H1 (cell line): ENCODE measurements around the gene ANKEF1. TPM values are rescaled to one million over a fixed set of nuclear protein-coding genes. Genes with fewer than 3 reads are reported as not detected.

Experiments used
- CTCF ChIA-PET: fragments of 300-600 bp; sonication (Branson Sonifier 250); formaldehyde crosslinking; loops from one replicate; lab custom pipeline; 2021; ENCODE audit not compliant: partially characterized antibody; lab: Charles Lee
- POLR2A ChIA-PET: fragments of 300-600 bp; sonication (Branson Sonifier 250); formaldehyde crosslinking; loops from one replicate; lab custom pipeline; 2021; ENCODE audit warnings: inconsistent platforms; ENCODE audit not compliant: partially characterized antibody; lab: Charles Lee
- DNase-seq, 2 experiments: peaks; one replicate each; pipeline versions ENCODE4 v3.0.0 to v3.0.0-alpha.2; 2010 to 2022; ENCODE audit warnings: low spot score in 2 of 2, low read depth in 1 of 2, mixed read lengths in 1 of 2
- FAIRE-seq: peaks from 2 replicates; lab custom pipeline; 2011; peaks lifted over from hg19 to GRCh38; lab: Jason Lieb, UNC
- H2AFZ ChIP-seq: 2 replicates; pipeline ENCODE4 v1.8.1; 2012; ENCODE audit warnings: low read length, inconsistent platforms
- H2AK5ac ChIP-seq: 2 replicates; pipeline ENCODE4 v1.6.1; 2013; ENCODE audit warnings: low read depth, low read length
- H2BK120ac ChIP-seq: replicated peaks from 2 replicates; pipeline ENCODE3; 2013; ENCODE audit warnings: low read depth, low read length, inconsistent platforms
- H2BK12ac ChIP-seq: 2 replicates; pipeline ENCODE4 v1.6.1; 2013; ENCODE audit warnings: low read depth, low read length
- H2BK15ac ChIP-seq: 2 replicates; pipeline ENCODE4 v1.6.1; 2013; ENCODE audit warnings: low read length
- H2BK20ac ChIP-seq: 2 replicates; pipeline ENCODE4 v1.6.1; 2013; ENCODE audit warnings: low read length
- H2BK5ac ChIP-seq: 2 replicates; pipeline ENCODE4 v1.6.1; 2013; ENCODE audit warnings: low read depth, low read length
- H3K14ac ChIP-seq: 2 replicates; pipeline ENCODE4 v1.6.1; 2013; ENCODE audit warnings: inconsistent platforms; ENCODE audit not compliant: insufficient read length
- H3K18ac ChIP-seq: 2 replicates; pipeline ENCODE4 v1.6.1; 2013; ENCODE audit warnings: low read length; ENCODE audit errors: extremely low read depth
- H3K23ac ChIP-seq: 2 replicates; pipeline ENCODE4 v1.6.1; 2013; ENCODE audit warnings: inconsistent platforms; ENCODE audit not compliant: insufficient read length
- H3K23me2 ChIP-seq: 2 replicates; pipeline ENCODE4 v1.6.1; 2013; ENCODE audit warnings: low read depth, low read length
- H3K27ac ChIP-seq: 2 replicates; pipeline ENCODE4 v1.6.1; 2011; ENCODE audit warnings: low read depth, low read length, inconsistent platforms
- H3K27me3 ChIP-seq, 4 experiments: replicated peaks in 1 of 4; 1 replicate in 1 of 4; 2 replicates in 3 of 4; pipeline versions ENCODE4 v1.6.1 to v1.8.1; 2011 to 2013; ENCODE audit warnings: low read length in 3 of 4, mild to moderate bottlenecking in 3 of 4, inconsistent platforms in 2 of 4, mixed read lengths in 2 of 4, moderate library complexity in 1 of 4; ENCODE audit not compliant: control insufficient read depth in 3 of 4, insufficient read depth in 3 of 4; ENCODE audit errors: extremely low read depth in 1 of 4
- H3K36me3 ChIP-seq, 4 experiments: 2 replicates each; pipeline versions ENCODE4 v1.6.1 to v1.8.1; 2011 to 2013; ENCODE audit warnings: mild to moderate bottlenecking in 4 of 4, low read length in 3 of 4, moderate library complexity in 2 of 4, control low read depth in 1 of 4, inconsistent platforms in 1 of 4; ENCODE audit not compliant: insufficient read depth in 4 of 4, control insufficient read depth in 2 of 4
- H3K4ac ChIP-seq: replicated peaks from 2 replicates; pipeline ENCODE3; 2013; ENCODE audit warnings: low read length, low read depth, mixed read lengths, inconsistent platforms; ENCODE audit not compliant: insufficient read length
- H3K4me1 ChIP-seq, 4 experiments: replicated peaks in 1 of 4; 1 replicate in 1 of 4; 2 replicates in 3 of 4; pipeline versions ENCODE4 v1.6.1 to v1.8.1; 2011 to 2013; ENCODE audit warnings: low read length in 3 of 4, inconsistent platforms in 2 of 4, mixed read lengths in 1 of 4; ENCODE audit not compliant: insufficient read depth in 4 of 4, control insufficient read depth in 3 of 4
- H3K4me2 ChIP-seq, 2 experiments: 2 replicates each; pipeline versions ENCODE4 v1.6.1 to v1.8.1; 2011 to 2013; ENCODE audit warnings: low read depth in 2 of 2, low read length in 2 of 2, control low read depth in 1 of 2, inconsistent platforms in 1 of 2, mild to moderate bottlenecking in 1 of 2; ENCODE audit not compliant: insufficient read depth in 1 of 2
- H3K4me3 ChIP-seq, 4 experiments: fragments of 200-600, 300-600 bp in 1 of 4; sonication (generic), shearing (Covaris generic), sonication (Bioruptor Twin) in 1 of 4; 2 replicates each; pipeline versions ENCODE4 v1.5.1 to v1.8.1; 2011 to 2016; ENCODE audit warnings: low read length in 4 of 4, low read depth in 3 of 4, control low read depth in 2 of 4, inconsistent platforms in 2 of 4, mild to moderate bottlenecking in 2 of 4, mixed read lengths in 1 of 4, moderate library complexity in 1 of 4; ENCODE audit not compliant: insufficient read depth in 2 of 4; ENCODE audit errors: extremely low read depth in 1 of 4
- H3K56ac ChIP-seq: replicated peaks from 2 replicates; pipeline ENCODE3; 2013; ENCODE audit warnings: low read depth, mild to moderate bottlenecking, mixed read lengths, low read length, inconsistent platforms; ENCODE audit not compliant: insufficient read length
- H3K79me1 ChIP-seq: 2 replicates; pipeline ENCODE4 v1.6.1; 2013; ENCODE audit warnings: low read depth, low read length, control low read depth
- H3K79me2 ChIP-seq, 2 experiments: 2 replicates each; pipeline versions ENCODE4 v1.6.1 to v1.8.1; 2012 to 2013; ENCODE audit warnings: low read length in 2 of 2, mild to moderate bottlenecking in 2 of 2, inconsistent platforms in 1 of 2; ENCODE audit not compliant: insufficient read depth in 2 of 2, control insufficient read depth in 1 of 2
- H3K9ac ChIP-seq, 4 experiments: replicated peaks in 1 of 4; 1 replicate in 1 of 4; 2 replicates in 3 of 4; pipeline versions ENCODE4 v1.6.1 to v1.8.1; 2011 to 2013; ENCODE audit warnings: low read depth in 3 of 4, low read length in 3 of 4, control low read depth in 2 of 4, mild to moderate bottlenecking in 2 of 4, moderate library complexity in 2 of 4, inconsistent platforms in 1 of 4; ENCODE audit errors: extremely low read depth in 1 of 4
- H3K9me3 ChIP-seq, 2 experiments: 2 replicates each; pipeline versions ENCODE4 v1.6.1 to v1.8.1; 2012 to 2013; ENCODE audit warnings: mild to moderate bottlenecking in 2 of 2, moderate library complexity in 2 of 2, control low read depth in 1 of 2, inconsistent platforms in 1 of 2, low read depth in 1 of 2, low read length in 1 of 2, mixed read lengths in 1 of 2; ENCODE audit not compliant: insufficient read depth in 2 of 2
- H4K20me1 ChIP-seq, 2 experiments: replicated peaks in 1 of 2; 2 replicates each; pipeline versions ENCODE3 to v1.8.1; 2011 to 2013; ENCODE audit warnings: inconsistent platforms in 2 of 2, low read length in 2 of 2, mild to moderate bottlenecking in 1 of 2; ENCODE audit not compliant: insufficient read depth in 2 of 2, control insufficient read depth in 1 of 2
- H4K5ac ChIP-seq: 2 replicates; pipeline ENCODE4 v1.6.1; 2013; ENCODE audit warnings: low read length, low read depth, mixed read lengths, inconsistent platforms; ENCODE audit not compliant: insufficient read length
- H4K8ac ChIP-seq: 2 replicates; pipeline ENCODE4 v1.8.0; 2013; ENCODE audit warnings: mild to moderate bottlenecking, moderate library complexity, low read length, inconsistent platforms; ENCODE audit not compliant: insufficient read depth; ENCODE audit errors: extremely low read depth
- H4K91ac ChIP-seq: replicated peaks from 2 replicates; pipeline ENCODE3; 2013; ENCODE audit warnings: low read length, mixed read lengths, inconsistent platforms; ENCODE audit not compliant: insufficient read length
- CBX5 ChIP-seq: fragments of 300-800, 300-1000 bp; sonication (generic); IDR thresholded peaks from 2 replicates; pipeline ENCODE4 v1.7.1; 2016; ENCODE audit warnings: antibody characterized with exemption, low read length, low read depth
- CHD1 ChIP-seq: IDR thresholded peaks from 2 replicates; pipeline ENCODE4 v1.6.1; 2012; ENCODE audit warnings: low read depth, low read length, improper control_type of control experiment
- CTBP2 ChIP-seq: IDR thresholded peaks from 2 replicates; pipeline ENCODE4 v1.7.0; 2011; ENCODE audit warnings: borderline replicate concordance, mild to moderate bottlenecking, moderate library complexity, mixed read lengths, low read length; ENCODE audit not compliant: insufficient read depth, insufficient read length
- CTCF ChIP-seq, 3 experiments: IDR thresholded peaks; 1 replicate in 2 of 3; 2 replicates in 1 of 3; pipeline versions ENCODE4 v1.5.1 to v1.6.1; 2011; ENCODE audit warnings: low read length in 3 of 3, mild to moderate bottlenecking in 3 of 3, inconsistent platforms in 2 of 3, low read depth in 1 of 3, moderate library complexity in 1 of 3; ENCODE audit not compliant: insufficient read depth in 1 of 3; ENCODE audit errors: control extremely low read depth in 1 of 3
- EZH2 ChIP-seq: fragments of 200-600 bp; sonication (generic); IDR thresholded peaks from 2 replicates; pipeline ENCODE4 v1.7.1; 2012; ENCODE audit warnings: low read depth, mild to moderate bottlenecking, moderate library complexity, low read length, inconsistent platforms; ENCODE audit not compliant: severe bottlenecking
- KDM5A ChIP-seq: fragments of 200-600 bp; IDR thresholded peaks from 2 replicates; pipeline ENCODE4 v1.7.1; 2012; ENCODE audit warnings: mild to moderate bottlenecking, low read length, inconsistent platforms, mixed read lengths
- MAFK ChIP-seq: IDR thresholded peaks from 2 replicates; pipeline ENCODE4 v1.6.1; 2012; ENCODE audit warnings: low read depth, mild to moderate bottlenecking, improper control_type of control experiment, low read length
- NANOG ChIP-seq: IDR thresholded peaks from 2 replicates; pipeline ENCODE4 v1.6.1; 2011; ENCODE audit warnings: low read length, low read depth, mild to moderate bottlenecking, inconsistent platforms; ENCODE audit not compliant: insufficient read depth, poor library complexity, severe bottlenecking
- SP1 ChIP-seq: IDR thresholded peaks from 2 replicates; pipeline ENCODE4 v1.6.1; 2011; ENCODE audit warnings: low read depth, low read length
- USF2 ChIP-seq: IDR thresholded peaks from 2 replicates; pipeline ENCODE4 v1.6.1; 2011; ENCODE audit warnings: low read length, improper control_type of control experiment
- WGBS, 2 experiments: shearing (Covaris generic) in 1 of 2; methylation state at CpG; one replicate each; pipeline versions ENCODE4 v1.1.6 to v1.1.7; 2013 to 2015; ENCODE audit warnings: low lambda C conversion rate in 2 of 2, mixed read lengths in 2 of 2, inconsistent platforms in 1 of 2, low coverage in 1 of 2, missing lambda C conversion rate in 1 of 2; ENCODE audit not compliant: insufficient replicate concordance in 2 of 2, insufficient coverage in 1 of 2, insufficient read length in 1 of 2; ENCODE audit errors: extremely low coverage in 1 of 2, missing lambda C conversion rate in 1 of 2; 5-methylcytosine and 5-hydroxymethylcytosine counted together
- polyA plus RNA-seq, 7 experiments: library from polyadenylated mRNA; depleted of rRNA in 3 of 7; stranded (reverse) in 5 of 7; unstranded in 2 of 7; fragments of >200 nt in 5 of 7; fragments of 200-250 nt in 2 of 7; gene quantifications; 1 replicate in 5 of 7; 2 replicates in 1 of 7; 4 replicates in 1 of 7; pipeline versions ENCODE4 v1.2.1 to v1.2.3, GENCODE V29; 2011 to 2013; ENCODE audit warnings: missing spikeins in 2 of 7, mixed read lengths in 2 of 7
- total RNA-seq: library from RNA; stranded (reverse); fragmentation: NEBNext Ultra II Directional; extraction: Animal tissue kit (Norgen Biotek cat#: 25700); gene quantifications from 2 replicates; pipeline ENCODE4 v1.2.1, GENCODE V29; 2021

Gene ANKEF1
- total and polyA plus RNA-seq, 2 of the 8 experiments (the other 6 are each of a cell fraction or from before 2014, with no cell fraction given), result 2.8 to 10.0 TPM

- no peak overlapping the region for H3K18ac ChIP-seq
- no peak overlapping the region for H3K14ac ChIP-seq
- H2BK5ac ChIP-seq, result no peak overlapping the region
- H2BK12ac ChIP-seq, result no peak overlapping the region
- no peaks in the 10 kb centered on the region for H3K79me1 ChIP-seq
- H3K23me2 ChIP-seq, result no peaks in the 10 kb centered on the region
- H2AFZ ChIP-seq, result no peak overlapping the region
- H2BK15ac ChIP-seq, result no peak overlapping the region
- WGBS, 2 experiments, result 78% methylated on average over 1 of the region's 1 CpG; no CpG with 5 or more reads in 1 of the 2 experiments
- H3K9ac ChIP-seq, result no peak overlapping the region
- no peaks in the 10 kb centered on the region for H3K9me3 ChIP-seq
- no peak overlapping the region for H2BK20ac ChIP-seq
- no peak overlapping the region for H4K8ac ChIP-seq
- no peak overlapping the region for H2AK5ac ChIP-seq
- no peak overlapping the region for H3K56ac ChIP-seq
- no peak overlapping the region for H3K4ac ChIP-seq
- H3K4me3 ChIP-seq, result no peak overlapping the region
- peaks cover 0 to 6% (median 0%) of the 10 kb centered on the region in 4 experiments; a peak in 1 of 8 replicates for H3K36me3 ChIP-seq
- FAIRE-seq (no peak), DNase-seq (no peak)
- H3K4me2 ChIP-seq, result no peak overlapping the region
- H3K23ac ChIP-seq, result no peak overlapping the region
- H3K27ac ChIP-seq, result no peak overlapping the region
- H3K27me3 ChIP-seq, result no peaks in the 10 kb centered on the region
- H4K91ac ChIP-seq, result no peak overlapping the region
- POLR2A ChIA-PET, result no interaction called here
- H4K5ac ChIP-seq, result no peak overlapping the region
- no peaks in the 10 kb centered on the region for H3K79me2 ChIP-seq
- CTCF ChIA-PET, result interaction anchor here (0.7 to 1.2 kb wide), 3 partner anchors 26 to 338 kb away, joined by 3 to 4 read pairs (median 3); no protein-coding TSS in a partner anchor
- H4K20me1 ChIP-seq, result no peaks in the 10 kb centered on the region
- no peaks in the 10 kb centered on the region for H3K4me1 ChIP-seq
- no peak overlapping the region for H2BK120ac ChIP-seq
- TF ChIP-seq USF2, result no peak
- TF ChIP-seq CHD1, result no peak
- no peak for TF ChIP-seq MAFK
- no peak for TF ChIP-seq EZH2
- no peak for TF ChIP-seq KDM5A
- no peak for TF ChIP-seq CTBP2
- TF ChIP-seq CBX5, result no peak
- TF ChIP-seq SP1, result no peak
- no peak for TF ChIP-seq CTCF (IDR thresholded peaks at IDR 0.05; ENCODE audit: control extremely low read depth in 1 of 3, insufficient read depth in 1 of 3, low read depth in 1 of 3, low read length in 3 of 3)
- no peak for TF ChIP-seq NANOG
These were observed 16.4 kb downstream of the ANKEF1 start for GRCh38 chr20:10051185-10051584.
